Cerebellar cortex (tissue), 1 donor: ENCODE data around the gene NCOR1.
"Not testable (repeated sequence)": the region's sequence is repeated elsewhere in the genome, so short reads cannot be mapped to it uniquely, and the experiment has no call there.

ENCODE experiments used
- DNase-seq: peaks from one replicate; pipeline ENCODE4 v3.0.0-alpha.2; 2015; ENCODE audit warnings: low spot score

Gene NCOR1

DNA sequence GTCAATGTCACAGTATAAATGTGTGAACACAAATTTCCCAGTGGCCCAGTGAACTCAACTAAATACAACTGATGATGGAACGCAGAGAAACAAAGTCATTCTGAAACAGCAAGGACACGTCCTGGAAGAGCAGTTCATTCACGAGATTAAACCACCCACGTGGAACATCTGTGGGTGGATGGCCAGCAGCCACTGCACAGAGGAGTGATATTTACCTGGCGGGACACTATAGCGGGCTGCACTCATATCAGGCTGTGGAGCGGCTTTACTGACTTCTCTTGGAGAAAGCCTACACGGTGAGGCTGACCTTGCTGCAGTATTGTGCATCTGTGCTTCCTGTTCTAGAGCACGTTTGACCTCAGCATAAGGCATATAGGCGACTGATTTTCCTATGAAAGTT is 128.4 kb downstream of the NCOR1 start:
- no peak for DNase-seq

DNA sequence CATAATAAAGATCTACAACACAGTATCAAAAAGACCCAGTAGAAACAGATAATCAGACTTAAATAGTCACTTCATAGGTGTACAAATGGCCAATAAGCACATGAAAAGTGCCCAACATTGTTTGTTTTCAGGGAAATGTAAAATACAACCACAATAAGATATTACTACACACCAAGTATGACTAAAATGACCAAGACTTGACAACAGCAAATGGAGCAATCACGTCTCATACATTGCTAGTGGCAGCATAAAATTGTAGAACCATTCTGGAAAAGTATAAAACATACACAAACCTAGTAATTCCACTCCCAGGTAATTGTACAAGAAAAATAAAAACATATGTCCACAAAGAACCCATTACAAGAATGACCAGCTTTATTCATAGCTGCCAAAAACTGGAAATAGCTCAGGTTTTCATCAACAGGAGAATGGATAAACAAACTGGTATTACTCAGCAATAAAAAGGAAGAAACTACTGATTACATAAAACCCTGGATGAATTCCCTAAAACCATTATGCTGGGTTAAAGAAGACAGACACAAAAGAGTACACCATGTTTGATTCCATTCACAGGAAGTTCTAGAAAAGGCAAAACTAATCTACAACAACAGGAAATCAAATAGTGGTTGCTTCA is 130.2 kb downstream of the NCOR1 start:
- DNase-seq = peak; percentile 18

GRCh38 chr17:16083223-16083622 is 132.1 kb downstream of the NCOR1 start:
- DNase-seq = no peak

- no peak for DNase-seq
Measured at GRCh38 chr17:16081507-16082087, 133.7 kb downstream of the NCOR1 start.

DNA sequence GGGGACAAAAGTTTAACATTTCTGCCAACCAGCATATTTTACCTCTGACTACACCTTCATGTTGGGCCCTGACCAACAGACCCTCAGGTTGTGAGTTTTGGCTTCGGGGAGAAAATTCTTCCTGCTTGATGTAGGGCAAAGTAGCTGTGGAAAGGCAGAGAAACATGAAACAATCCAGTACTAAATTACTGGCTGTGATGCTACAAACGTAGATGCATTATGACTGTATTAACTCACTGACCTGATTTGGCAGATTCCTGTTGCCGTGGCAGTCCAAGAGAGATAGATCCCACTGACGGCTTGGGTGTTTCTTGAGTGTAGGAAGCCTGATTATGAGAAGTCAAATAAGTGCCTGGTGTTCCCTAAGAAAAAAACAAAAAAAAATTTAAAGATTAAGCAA is 135.0 kb downstream of the NCOR1 start:
- no peak for DNase-seq

DNA sequence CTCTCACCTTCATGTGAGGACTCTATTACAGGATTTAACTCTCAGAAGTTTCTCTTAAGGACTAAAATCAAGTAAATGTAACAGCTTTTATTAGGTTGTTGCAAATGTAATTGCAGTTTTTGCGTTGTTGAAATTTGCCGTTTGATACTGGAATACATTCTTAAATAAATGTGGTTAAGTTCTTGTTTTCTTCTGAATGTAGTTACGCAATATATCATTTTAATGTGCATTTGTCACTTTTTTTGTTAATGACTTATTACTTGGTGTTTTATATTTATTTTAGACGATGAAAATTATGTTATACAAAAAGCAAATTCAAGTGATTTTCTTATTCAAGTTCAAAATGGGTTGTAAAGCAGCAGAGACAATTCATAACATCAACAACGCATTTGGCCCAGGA is 139.4 kb downstream of the NCOR1 start:
- DNase-seq = no peak

- no peak for DNase-seq
Measured at GRCh38 chr17:16074423-16074822, 140.9 kb downstream of the NCOR1 start.

GRCh38 chr17:16073845-16074244 is 141.5 kb downstream of the NCOR1 start:
- DNase-seq = no peak

GRCh38 chr17:16072031-16072430 is 143.3 kb downstream of the NCOR1 start:
- no peak for DNase-seq

- no peak for DNase-seq
Measured at GRCh38 chr17:16068323-16068722, 147.0 kb downstream of the NCOR1 start.

DNA sequence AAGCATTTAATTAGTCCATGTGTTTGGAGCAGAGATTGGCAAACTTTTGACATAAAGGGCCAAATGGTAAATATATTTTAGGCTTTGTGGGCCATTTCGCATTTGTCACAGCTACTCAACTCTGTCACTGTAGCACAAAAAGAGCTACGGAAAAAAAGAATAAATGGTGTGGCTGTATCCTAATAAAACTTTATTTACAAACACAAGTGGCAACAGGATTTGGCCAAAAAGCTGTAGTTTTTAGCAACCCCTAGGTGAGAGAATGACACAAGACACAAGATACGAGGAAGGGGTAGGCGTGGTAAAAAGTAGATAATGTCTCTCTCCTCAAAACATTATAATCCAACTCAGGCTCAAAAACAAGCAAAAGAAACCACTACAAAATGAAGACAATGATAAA is 149.2 kb downstream of the NCOR1 start:
- DNase-seq = no peak

DNA sequence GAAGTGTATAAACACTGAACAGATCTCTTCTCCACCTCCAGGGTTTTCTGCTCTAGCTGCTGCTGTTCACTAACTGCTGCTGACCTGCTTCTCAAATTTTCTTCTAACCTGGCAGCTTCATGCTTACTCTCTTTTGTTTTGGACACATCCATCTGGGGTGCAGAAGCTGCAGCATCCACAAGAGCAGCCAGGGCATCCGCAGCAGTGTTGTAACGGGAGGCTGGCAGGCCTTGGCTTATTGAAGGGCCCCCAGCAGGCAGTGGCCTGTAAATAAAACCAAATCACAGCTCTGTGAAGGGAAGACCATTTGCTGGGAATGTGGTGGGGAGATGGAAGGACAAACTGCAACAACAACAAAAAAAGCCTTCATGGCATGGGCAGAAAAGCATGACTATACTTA is 153.7 kb downstream of the NCOR1 start:
- peak; percentile 16 for DNase-seq

DNA sequence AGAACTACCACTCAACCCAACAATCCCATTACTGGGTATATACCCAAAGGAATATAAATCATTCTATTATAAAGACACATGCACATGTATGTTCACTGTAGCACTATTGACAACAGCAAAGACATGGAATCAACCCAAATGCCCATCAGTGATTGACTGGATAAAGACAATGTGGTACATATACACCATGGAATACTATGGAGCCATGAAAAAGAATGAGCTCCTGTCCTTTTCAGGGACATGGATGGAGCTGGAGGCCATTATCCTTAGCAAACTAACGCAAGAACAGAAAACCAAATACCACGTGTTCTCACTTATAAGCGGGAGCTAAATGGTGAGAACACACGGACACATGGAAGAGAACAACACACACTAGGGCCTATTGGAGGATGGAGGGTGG is 160.2 kb downstream of the NCOR1 start:
- not testable (repeated sequence) for DNase-seq

GRCh38 chr17:16052486-16052885 is 162.8 kb downstream of the NCOR1 start:
- no peak for DNase-seq

GRCh38 chr17:16050844-16051243 is 164.5 kb downstream of the NCOR1 start:
- DNase-seq = no peak

DNA sequence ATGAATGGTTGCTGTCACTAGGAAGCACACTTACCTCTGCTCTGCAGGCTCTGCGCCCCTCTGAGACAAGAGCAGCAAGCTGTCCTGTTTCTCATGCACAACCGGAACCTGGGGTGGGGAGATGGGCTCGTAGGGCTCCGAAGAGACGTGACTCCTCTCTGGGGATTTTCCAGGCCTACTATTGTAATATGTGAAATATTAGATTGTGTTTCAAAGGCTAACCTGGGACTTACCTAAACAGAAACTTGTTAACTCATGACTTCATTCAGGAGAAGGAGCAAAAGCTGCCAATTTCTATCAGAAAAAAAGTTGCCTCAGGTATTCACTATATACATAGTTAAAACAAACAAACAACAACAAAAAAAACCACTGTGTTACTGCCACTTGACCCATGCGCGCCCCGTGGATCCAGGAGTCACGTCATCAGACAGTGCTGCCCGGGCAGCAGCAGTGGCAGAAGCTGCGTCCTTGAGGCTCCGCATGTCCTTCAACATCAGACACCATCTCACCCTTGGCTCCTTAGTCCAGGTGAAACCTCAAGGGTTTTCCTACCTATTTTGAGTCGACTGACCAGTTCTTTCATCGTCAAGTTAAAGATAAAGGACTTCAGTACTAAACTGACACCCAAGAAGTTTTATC is 166.4 kb downstream of the NCOR1 start:
- DNase-seq = no peak

DNA sequence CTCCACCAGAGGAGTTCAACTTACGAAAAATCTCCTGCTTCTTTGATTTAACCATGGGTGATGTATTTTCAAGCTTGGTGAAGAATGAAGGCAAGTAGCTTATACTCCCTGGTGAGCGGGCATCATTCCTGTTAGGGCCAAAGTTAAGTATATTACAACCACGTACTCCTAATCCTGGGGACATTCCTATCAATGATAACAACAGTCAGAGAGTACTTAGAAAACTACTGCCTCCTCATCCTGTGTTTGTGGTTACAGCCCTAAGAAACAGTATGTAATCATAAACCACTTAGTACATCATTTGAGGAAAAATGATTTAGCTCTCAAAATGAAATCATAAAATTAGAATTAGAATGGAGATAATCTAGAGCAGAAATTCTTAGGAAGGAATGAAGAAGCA is 168.4 kb downstream of the NCOR1 start:
- DNase-seq = no peak

DNA sequence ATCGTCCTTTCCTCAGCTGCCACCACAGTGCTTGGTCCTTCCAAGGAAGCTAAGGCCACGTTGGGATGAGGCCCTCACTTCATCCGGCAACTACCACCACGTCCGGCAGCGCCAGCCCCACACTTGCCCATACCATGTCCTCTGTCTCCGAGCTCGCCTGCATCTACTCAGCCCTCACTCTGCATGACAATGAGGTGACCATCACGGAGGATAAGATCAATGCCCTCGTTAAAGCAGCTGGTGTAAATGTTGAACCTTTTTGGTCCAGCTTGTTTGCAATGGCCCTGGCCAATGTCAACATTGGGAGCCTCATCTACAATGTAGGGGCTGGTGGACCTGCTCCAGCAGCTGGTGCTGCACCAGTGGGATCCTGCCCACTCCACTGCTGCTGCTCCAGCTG is 170.8 kb downstream of the NCOR1 start:
- no peak for DNase-seq

DNA sequence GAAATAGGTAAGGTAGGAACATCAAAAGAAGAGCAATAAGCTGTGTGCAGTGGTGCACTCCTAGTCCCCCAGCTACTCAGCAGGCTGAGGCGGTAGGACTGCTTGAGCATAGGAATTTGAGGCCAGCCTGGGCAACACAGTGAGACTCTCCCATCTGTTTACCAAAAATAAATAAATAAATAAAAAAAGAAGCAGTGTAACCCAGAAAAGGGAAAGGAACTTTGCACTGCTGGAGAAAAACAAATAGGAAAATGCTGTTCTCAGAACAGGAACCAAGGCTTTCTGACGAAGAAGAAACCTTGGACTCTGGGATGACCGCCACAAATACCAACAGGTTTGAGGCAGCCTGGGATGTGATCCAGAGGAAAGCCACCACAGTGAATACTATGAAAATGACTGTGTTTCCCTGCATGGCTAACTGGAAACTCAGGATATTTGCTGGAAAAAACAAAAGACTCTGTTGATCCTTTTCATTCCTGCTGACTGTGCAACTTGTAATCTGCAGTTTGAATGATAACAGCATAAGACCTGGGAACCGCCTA is 174.6 kb downstream of the NCOR1 start:
- peak; percentile 53 for DNase-seq

DNA sequence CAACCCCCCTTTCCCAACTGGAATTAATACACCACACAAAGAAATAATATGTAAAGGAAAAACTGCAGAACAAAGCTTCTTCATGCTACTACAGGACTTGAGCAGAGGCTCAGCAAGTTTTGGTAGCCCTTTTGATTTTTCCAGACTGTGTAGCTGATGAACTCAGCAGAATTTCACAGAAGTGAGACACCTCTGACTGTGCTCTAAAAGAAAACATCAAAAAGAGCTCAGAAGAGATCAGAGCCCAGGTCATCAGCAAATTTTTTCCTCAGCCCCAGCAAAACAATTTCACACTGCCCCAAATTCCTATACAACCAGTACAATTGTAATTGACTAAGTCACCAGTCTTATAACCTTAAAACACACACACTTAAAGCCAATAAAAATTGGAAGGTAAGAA is 177.7 kb downstream of the NCOR1 start:
- no peak for DNase-seq

DNA sequence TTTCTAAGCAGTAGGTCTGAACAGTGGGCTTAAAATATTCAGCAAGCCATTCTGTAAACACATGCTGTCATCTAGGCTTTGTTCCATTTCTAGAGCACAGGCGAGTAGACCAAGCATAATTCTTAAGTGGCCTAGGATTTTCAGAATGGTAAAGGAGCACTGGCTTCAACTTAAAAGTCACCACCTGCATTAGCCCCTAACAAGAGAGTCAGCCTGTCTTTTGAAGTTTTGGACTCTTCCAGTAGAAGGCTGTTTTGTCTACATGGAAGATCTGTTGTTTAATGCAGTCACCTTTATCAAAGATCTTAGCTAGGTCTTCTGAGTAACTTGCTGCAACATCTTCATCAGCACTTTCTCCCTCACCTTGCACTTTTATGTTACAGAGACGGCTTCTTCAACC is 179.1 kb downstream of the NCOR1 start:
- DNase-seq = no peak

- no peak for DNase-seq
Measured at GRCh38 chr17:16033729-16034349, 181.5 kb downstream of the NCOR1 start.
